GM18508 (cell line): ENCODE data around the gene SMYD5.

Source experiments
- ATAC-seq: cut with Tn5 transposase; IDR thresholded peaks from one replicate; pipeline ENCODE4 v1.9.1; 2021; ENCODE audit warnings: moderate number of reproducible peaks; ENCODE audit not compliant: insufficient read depth, unreplicated experiment

Gene SMYD5

GRCh38 chr2:73235315-73236028 is 21.4 kb downstream of the SMYD5 start:
- ATAC-seq: no peak

GRCh38 chr2:73237168-73237567 is 23.1 kb downstream of the SMYD5 start:
- no peak for ATAC-seq

- ATAC-seq: no peak
These were observed 24.1 kb downstream of the SMYD5 start for GRCh38 chr2:73238149-73238548.

GRCh38 chr2:73238976-73239375 is 24.9 kb downstream of the SMYD5 start:
- ATAC-seq: no peak

GRCh38 chr2:73239776-73240175 is 25.7 kb downstream of the SMYD5 start:
- ATAC-seq: no peak

- no peak for ATAC-seq
These were observed 30.0 kb downstream of the SMYD5 start for GRCh38 chr2:73243884-73244570.

GRCh38 chr2:73244580-73244979 is 30.5 kb downstream of the SMYD5 start:
- no peak for ATAC-seq

GRCh38 chr2:73246850-73247249 is 32.8 kb downstream of the SMYD5 start:
- no peak for ATAC-seq

GRCh38 chr2:73249636-73250035 is 35.6 kb downstream of the SMYD5 start:
- ATAC-seq: no peak

- no peak for ATAC-seq
These were observed 37.1 kb downstream of the SMYD5 start for GRCh38 chr2:73250872-73251846.

- ATAC-seq: no peak
These were observed 38.4 kb downstream of the SMYD5 start for GRCh38 chr2:73252238-73253027.

GRCh38 chr2:73253400-73253799 is 39.4 kb downstream of the SMYD5 start:
- no peak for ATAC-seq

- ATAC-seq: no peak
These were observed 39.9 kb downstream of the SMYD5 start for GRCh38 chr2:73253901-73254300.

- ATAC-seq: no peak
These were observed 40.4 kb downstream of the SMYD5 start for GRCh38 chr2:73254343-73255006.

- no peak for ATAC-seq
These were observed 41.1 kb downstream of the SMYD5 start for GRCh38 chr2:73255007-73255644.

- ATAC-seq: no peak
These were observed 42.0 kb downstream of the SMYD5 start for GRCh38 chr2:73255907-73256617.

- no peak for ATAC-seq
These were observed 42.5 kb downstream of the SMYD5 start for GRCh38 chr2:73256618-73256922.

GRCh38 chr2:73257021-73257420 is 43.0 kb downstream of the SMYD5 start:
- ATAC-seq: no peak
